HepG2 (cell line): ENCODE measurements around the gene CDK5RAP2. TPM values are rescaled to one million over a fixed set of nuclear protein-coding genes. Genes with fewer than 3 reads are reported as not detected.

Source experiments
- ATAC-seq: fragments of 200-7000 bp; cut with Tn5 transposase; 3 replicates; pipeline ENCODE4 v1.9.1; 2020; ENCODE audit warnings: mild to moderate bottlenecking, moderate library complexity
- BruUV-seq: library from RNA; stranded (reverse); fragments of 400-500 nt; replicated peaks from 2 replicates; lab custom pipeline; 2021; lab: Mats Ljungman, UMichigan
- CTCF ChIA-PET: fragments of 300-600 bp; formaldehyde crosslinking; extraction: SDS; loops from one replicate; lab custom pipeline; 2021; ENCODE audit warnings: low total read pairs, inconsistent platforms, low intra/inter-chr PET ratio; lab: Yijun Ruan, JAX
- POLR2A ChIA-PET: fragments of 350-600 bp; sonication (Branson Sonifier 250); formaldehyde crosslinking; loops from one replicate; lab custom pipeline; 2020; ENCODE audit warnings: antibody characterized with exemption, inconsistent platforms; lab: Yijun Ruan, JAX
- DNase-seq: peaks from one replicate; pipeline ENCODE4 v3.0.0-alpha.2; 2015; ENCODE audit warnings: low spot score
- FAIRE-seq: peaks from 3 replicates; lab custom pipeline; 2011; peaks lifted over from hg19 to GRCh38; lab: Jason Lieb, UNC
- H2AFZ ChIP-seq: one replicate; pipeline ENCODE4 v1.6.1; 2011; ENCODE audit warnings: low read length, inconsistent platforms
- H3K27ac ChIP-seq: fragments of 300-600 bp; 3 replicates; pipeline ENCODE4 v1.8.0; 2011; ENCODE audit warnings: mixed run types, mild to moderate bottlenecking, mixed read lengths, low read length, inconsistent platforms; ENCODE audit not compliant: insufficient read depth; ENCODE audit errors: extremely low read length
- H3K27me3 ChIP-seq, 2 experiments: fragments of 200-600 bp in 1 of 2; 2 replicates in 1 of 2; 3 replicates in 1 of 2; pipeline versions ENCODE4 v1.6.0 to v1.8.0; 2011; ENCODE audit warnings: low read length in 2 of 2, mild to moderate bottlenecking in 2 of 2, moderate library complexity in 2 of 2, inconsistent platforms in 1 of 2; ENCODE audit not compliant: insufficient read depth in 2 of 2, control insufficient read depth in 1 of 2
- H3K36me3 ChIP-seq, 2 experiments: fragments of 200-600 bp in 1 of 2; replicated peaks in 1 of 2; 2 replicates in 1 of 2; 3 replicates in 1 of 2; pipeline versions ENCODE4 v1.5.1 to v1.8.0; 2011; ENCODE audit warnings: low read length in 2 of 2, inconsistent platforms in 1 of 2; ENCODE audit not compliant: insufficient read depth in 2 of 2, control insufficient read depth in 1 of 2
- H3K4me1 ChIP-seq: 2 replicates; pipeline ENCODE4 v1.5.1; 2012; ENCODE audit warnings: low read length, inconsistent platforms; ENCODE audit not compliant: insufficient read depth
- H3K4me2 ChIP-seq: 2 replicates; pipeline ENCODE4 v1.6.0; 2011; ENCODE audit warnings: low read depth, low read length, inconsistent platforms
- H3K4me3 ChIP-seq, 3 experiments: fragments of 200-600 bp in 1 of 3; sonication (generic), shearing (Covaris generic) in 1 of 3; replicated peaks in 1 of 3; 2 replicates each; pipeline ENCODE4 v1.5.1; 2011 to 2016; ENCODE audit warnings: low read length in 3 of 3, inconsistent platforms in 2 of 3, low read depth in 2 of 3, mild to moderate bottlenecking in 2 of 3, control low read depth in 1 of 3, mixed read lengths in 1 of 3; ENCODE audit not compliant: insufficient read depth in 1 of 3
- H3K79me2 ChIP-seq: one replicate; pipeline ENCODE4 v1.6.1; 2011; ENCODE audit warnings: low read length, inconsistent platforms; ENCODE audit not compliant: insufficient read depth
- H3K9ac ChIP-seq: 2 replicates; pipeline ENCODE4 v1.6.0; 2011; ENCODE audit warnings: mild to moderate bottlenecking, low read depth, low read length, inconsistent platforms; ENCODE audit not compliant: insufficient read depth
- H3K9me3 ChIP-seq: 2 replicates; pipeline ENCODE4 v1.5.1; 2012; ENCODE audit warnings: mild to moderate bottlenecking, low read length
- H4K20me1 ChIP-seq: 2 replicates; pipeline ENCODE4 v1.6.0; 2011; ENCODE audit warnings: inconsistent platforms, mild to moderate bottlenecking, low read length, moderate library complexity; ENCODE audit not compliant: insufficient read depth
- CSRNP2 ChIP-seq: sonication (generic); formaldehyde crosslinking; conservative IDR thresholded peaks from 2 replicates; pipeline ENCODE4 v1.8.0; 2022; ENCODE audit warnings: low read depth, missing genetic modification reagents
- IRF1 ChIP-seq: sonication (generic); formaldehyde crosslinking; IDR thresholded peaks from 2 replicates; pipeline ENCODE4 v1.4.0; 2020; ENCODE audit warnings: low read depth, mild to moderate bottlenecking, missing genetic modification reagents
- KDM5A ChIP-seq: fragments of 200-600 bp; sonication (generic); IDR thresholded peaks from 2 replicates; pipeline ENCODE4 v1.7.0; 2018; ENCODE audit warnings: antibody characterized with exemption, mild to moderate bottlenecking, low read length, borderline replicate concordance
- MED1 ChIP-seq: sonication (generic); formaldehyde crosslinking; IDR thresholded peaks from 2 replicates; pipeline ENCODE4 v1.4.0; 2020; ENCODE audit warnings: missing genetic modification reagents
- PITX1 ChIP-seq: sonication (generic); formaldehyde crosslinking; IDR thresholded peaks from 2 replicates; pipeline ENCODE4 v1.5.1; 2020; ENCODE audit warnings: mild to moderate bottlenecking, missing genetic modification reagents
- SP4 ChIP-seq: sonication (generic); formaldehyde crosslinking; IDR thresholded peaks from 2 replicates; pipeline ENCODE4 v1.8.1; 2023; ENCODE audit warnings: mild to moderate bottlenecking, missing genetic modification reagents
- ZNF234 ChIP-seq: sonication (generic); formaldehyde crosslinking; conservative IDR thresholded peaks from 2 replicates; pipeline ENCODE4 v1.5.1; 2020; ENCODE audit warnings: mild to moderate bottlenecking, missing genetic modification reagents
- ZNF513 ChIP-seq: sonication (generic); formaldehyde crosslinking; conservative IDR thresholded peaks from 2 replicates; pipeline ENCODE4 v1.5.0; 2020; ENCODE audit warnings: missing genetic modification reagents
- ZNF570 ChIP-seq: sonication (generic); formaldehyde crosslinking; IDR thresholded peaks from 2 replicates; pipeline ENCODE4 v1.4.0; 2020; ENCODE audit warnings: mild to moderate bottlenecking, missing genetic modification reagents, borderline replicate concordance
- ZNF746 ChIP-seq: sonication (generic); formaldehyde crosslinking; IDR thresholded peaks from 2 replicates; pipeline ENCODE4 v1.8.0; 2022; ENCODE audit warnings: mild to moderate bottlenecking, missing genetic modification reagents
- ZNF773 ChIP-seq: sonication (generic); formaldehyde crosslinking; IDR thresholded peaks from 2 replicates; pipeline ENCODE4 v1.4.0; 2020; ENCODE audit warnings: missing genetic modification reagents, borderline replicate concordance
- ZSCAN25 ChIP-seq: sonication (generic); formaldehyde crosslinking; IDR thresholded peaks from 2 replicates; pipeline ENCODE4 v1.8.0; 2022; ENCODE audit warnings: mild to moderate bottlenecking, missing genetic modification reagents
- WGBS: methylation state at CpG from one replicate; pipeline ENCODE4 v1.1.6; 2017; ENCODE audit warnings: low lambda C conversion rate; 5-methylcytosine and 5-hydroxymethylcytosine counted together
- in situ Hi-C: cut with HindIII; loops from 2 replicates; pipeline ENCODE4 v1.10.0; 2017; ENCODE audit warnings: low pct_unique_long_range_greater_than_20kb; ENCODE audit not compliant: extremely low pct_ligation_motif_present
- intact Hi-C: fragments of 100-400 bp; cut with micrococcal nuclease; formaldehyde crosslinking; loops from one replicate; pipeline ENCODE4 v1.10.0; 2022; ENCODE audit not compliant: unreplicated experiment
- polyA plus RNA-seq, 8 experiments: library from polyadenylated mRNA; depleted of rRNA in 3 of 8; stranded (reverse) in 7 of 8; unstranded in 1 of 8; fragments of >200 nt; fragmentation: Illumina TruSeq in 4 of 8; extraction: Trizol in 4 of 8; gene quantifications; 2 replicates each; pipeline versions ENCODE4 v1.2.1 to v1.2.3, GENCODE V29; 2011 to 2016; ENCODE audit warnings: low read depth in 4 of 8, missing spikeins in 1 of 8, mixed read lengths in 1 of 8; ENCODE audit not compliant: insufficient read depth in 1 of 8
- total RNA-seq, 5 experiments: library from RNA; depleted of rRNA; stranded (reverse); fragments of >200 nt; fragmentation: Illumina TruSeq; extraction: Trizol; gene quantifications; 2 replicates each; pipeline ENCODE4 v1.2.3, GENCODE V29; 2016; ENCODE audit warnings: low read depth in 1 of 5
- TF ChIP-seq, protein P1 (sequence below): sonication (generic); formaldehyde crosslinking; IDR thresholded peaks from 2 replicates; pipeline ENCODE4 v1.4.0; 2020; ENCODE audit warnings: missing genetic modification reagents
- TF ChIP-seq, protein P2 (sequence below): sonication (generic); formaldehyde crosslinking; IDR thresholded peaks from 2 replicates; pipeline ENCODE4 v1.8.1; 2023; ENCODE audit warnings: mild to moderate bottlenecking, moderate library complexity, missing genetic modification reagents

Gene CDK5RAP2
- total and polyA plus RNA-seq, 2 of the 13 experiments (the other 11 are each of a cell fraction or from before 2014, with no cell fraction given): 31.8 to 42.2 TPM

- POLR2A ChIA-PET: no interaction called here
- TF ChIP-seq KDM5A (no peak), ZNF234 (no peak), ZNF773 (CRISPR knock-in tag) (no peak), MED1 (CRISPR knock-in tag) (no peak), PITX1 (CRISPR knock-in tag) (no peak), SP4 (CRISPR knock-in tag) (no peak), ZNF513 (CRISPR knock-in tag) (no peak), IRF1 (CRISPR knock-in tag) (no peak), CSRNP2 (no peak), ZNF570 (CRISPR knock-in tag) (no peak), ZNF746 (CRISPR knock-in tag) (no peak), ZSCAN25 (CRISPR knock-in tag) (no peak)
- TF ChIP-seq, protein P1, sequence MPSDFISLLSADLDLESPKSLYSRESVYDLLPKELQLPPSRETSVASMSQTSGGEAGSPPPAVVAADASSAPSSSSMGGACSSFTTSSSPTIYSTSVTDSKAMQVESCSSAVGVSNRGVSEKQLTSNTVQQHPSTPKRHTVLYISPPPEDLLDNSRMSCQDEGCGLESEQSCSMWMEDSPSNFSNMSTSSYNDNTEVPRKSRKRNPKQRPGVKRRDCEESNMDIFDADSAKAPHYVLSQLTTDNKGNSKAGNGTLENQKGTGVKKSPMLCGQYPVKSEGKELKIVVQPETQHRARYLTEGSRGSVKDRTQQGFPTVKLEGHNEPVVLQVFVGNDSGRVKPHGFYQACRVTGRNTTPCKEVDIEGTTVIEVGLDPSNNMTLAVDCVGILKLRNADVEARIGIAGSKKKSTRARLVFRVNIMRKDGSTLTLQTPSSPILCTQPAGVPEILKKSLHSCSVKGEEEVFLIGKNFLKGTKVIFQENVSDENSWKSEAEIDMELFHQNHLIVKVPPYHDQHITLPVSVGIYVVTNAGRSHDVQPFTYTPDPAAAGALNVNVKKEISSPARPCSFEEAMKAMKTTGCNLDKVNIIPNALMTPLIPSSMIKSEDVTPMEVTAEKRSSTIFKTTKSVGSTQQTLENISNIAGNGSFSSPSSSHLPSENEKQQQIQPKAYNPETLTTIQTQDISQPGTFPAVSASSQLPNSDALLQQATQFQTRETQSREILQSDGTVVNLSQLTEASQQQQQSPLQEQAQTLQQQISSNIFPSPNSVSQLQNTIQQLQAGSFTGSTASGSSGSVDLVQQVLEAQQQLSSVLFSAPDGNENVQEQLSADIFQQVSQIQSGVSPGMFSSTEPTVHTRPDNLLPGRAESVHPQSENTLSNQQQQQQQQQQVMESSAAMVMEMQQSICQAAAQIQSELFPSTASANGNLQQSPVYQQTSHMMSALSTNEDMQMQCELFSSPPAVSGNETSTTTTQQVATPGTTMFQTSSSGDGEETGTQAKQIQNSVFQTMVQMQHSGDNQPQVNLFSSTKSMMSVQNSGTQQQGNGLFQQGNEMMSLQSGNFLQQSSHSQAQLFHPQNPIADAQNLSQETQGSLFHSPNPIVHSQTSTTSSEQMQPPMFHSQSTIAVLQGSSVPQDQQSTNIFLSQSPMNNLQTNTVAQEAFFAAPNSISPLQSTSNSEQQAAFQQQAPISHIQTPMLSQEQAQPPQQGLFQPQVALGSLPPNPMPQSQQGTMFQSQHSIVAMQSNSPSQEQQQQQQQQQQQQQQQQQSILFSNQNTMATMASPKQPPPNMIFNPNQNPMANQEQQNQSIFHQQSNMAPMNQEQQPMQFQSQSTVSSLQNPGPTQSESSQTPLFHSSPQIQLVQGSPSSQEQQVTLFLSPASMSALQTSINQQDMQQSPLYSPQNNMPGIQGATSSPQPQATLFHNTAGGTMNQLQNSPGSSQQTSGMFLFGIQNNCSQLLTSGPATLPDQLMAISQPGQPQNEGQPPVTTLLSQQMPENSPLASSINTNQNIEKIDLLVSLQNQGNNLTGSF (CRISPR knock-in tag): no peak
- TF ChIP-seq, protein P2, sequence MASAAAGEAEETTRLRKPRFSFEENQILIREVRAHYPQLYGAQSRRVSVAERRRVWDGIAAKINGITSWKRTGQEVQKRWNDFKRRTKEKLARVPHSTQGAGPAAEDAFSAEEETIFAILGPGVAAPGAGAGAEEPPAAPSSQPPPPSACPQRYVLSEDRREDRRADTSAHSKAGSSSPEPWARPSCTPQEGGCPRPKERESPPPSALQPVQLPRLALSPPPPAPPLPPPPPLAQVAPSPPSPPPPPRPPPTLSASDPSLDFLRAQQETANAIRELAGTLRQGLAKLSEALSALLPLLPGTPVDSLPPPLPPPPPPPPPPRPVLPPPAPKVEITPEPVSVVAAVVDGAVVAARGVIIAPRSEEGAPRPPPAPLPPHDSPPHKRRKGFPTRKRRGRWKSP (CRISPR knock-in tag): no peak
These were observed 197.5 kb downstream of the CDK5RAP2 start for GRCh38 chr9:120382453-120382852.

More at GRCh38 chr9:120382453-120382852, 197.5 kb downstream of the CDK5RAP2 start:
- H3K4me2 ChIP-seq: no peak overlapping the region
- H3K79me2 ChIP-seq: no peaks in the 10 kb centered on the region
- DNase-seq: no peak
- 95% methylated on average over 5 of the region's 7 CpGs for WGBS
- CTCF ChIA-PET: no interaction called here
- H4K20me1 ChIP-seq: no peaks in the 10 kb centered on the region
- no peaks in the 10 kb centered on the region for H3K27me3 ChIP-seq
- no TSS peak for BruUV-seq
- H2AFZ ChIP-seq: no peak overlapping the region
- peaks cover 49% of the 10 kb centered on the region for H3K4me1 ChIP-seq
- H3K9ac ChIP-seq: no peak overlapping the region
- in situ Hi-C loops (no loop called here), intact Hi-C loops (no loop called here)
- no peak for ATAC-seq
- peaks cover 8% of the 10 kb centered on the region; the same call in 1 of the 2 replicates for H3K9me3 ChIP-seq
- no peak for FAIRE-seq
- H3K27ac ChIP-seq: no peak overlapping the region
- no peaks in the 10 kb centered on the region for H3K36me3 ChIP-seq
- no peak overlapping the region for H3K4me3 ChIP-seq
